HCT116 (cell line): ENCODE data around the gene WDR93. TPM values are rescaled to one million over a fixed set of nuclear protein-coding genes. Genes with fewer than 3 reads are reported as not detected.
A peak's percentile ranks its signal among the peaks of the same experiment; 100 is the strongest.

Source experiments
- ATAC-seq: fragments of 200-7000 bp; cut with Tn5 transposase; 2 replicates; pipeline ENCODE4 v1.9.1; 2020; ENCODE audit warnings: mild to moderate bottlenecking, moderate library complexity
- BruUV-seq: library from RNA; stranded (reverse); fragments of 400-500 nt; replicated peaks from 2 replicates; lab custom pipeline; 2021; lab: Mats Ljungman, UMichigan
- CTCF ChIA-PET: fragments of 300-600 bp; sonication (Branson Sonifier 250); formaldehyde crosslinking; loops from one replicate; lab custom pipeline; 2021; ENCODE audit warnings: antibody characterized with exemption; lab: Charles Lee
- POLR2A ChIA-PET: fragments of 300-600, 350-600 bp; sonication (Branson Sonifier 250); formaldehyde crosslinking; loops from one replicate; lab custom pipeline; 2021; ENCODE audit warnings: antibody characterized with exemption; lab: Charles Lee
- RAD21 ChIA-PET, 2 experiments: fragments of 300-600 bp; sonication (Branson Sonifier 250); formaldehyde crosslinking; loops; one replicate each; lab custom pipeline; 2023; ENCODE audit warnings: low total read pairs in 2 of 2; ENCODE audit not compliant: uncharacterized antibody in 2 of 2, unreplicated experiment in 2 of 2, low non-redundant PET in 1 of 2; lab: Charles Lee
- DNase-seq: peaks from one replicate; pipeline ENCODE4 v3.0.0-alpha.2; 2010; ENCODE audit warnings: low read depth, low spot score
- H2AFZ ChIP-seq: fragments of 200-600 bp; shearing (Covaris generic), sonication (generic); 2 replicates; pipeline ENCODE4 v1.6.1; 2017; ENCODE audit warnings: low read depth, mixed run types, mixed read lengths, antibody characterized with exemption, low read length; ENCODE audit not compliant: poor library complexity, severe bottlenecking
- H3K27ac ChIP-seq: 2 replicates; pipeline ENCODE4 v1.5.1; 2012; ENCODE audit warnings: low read depth, low read length
- H3K27me3 ChIP-seq: fragments of 200-600 bp; sonication (generic); 2 replicates; pipeline ENCODE4 v1.6.1; 2016; ENCODE audit warnings: mixed run types, low read length, mixed read lengths; ENCODE audit not compliant: insufficient read depth
- H3K36me3 ChIP-seq, 2 experiments: fragments of 200-500 bp in 1 of 2; fragments of 200-600 bp in 1 of 2; sonication (Bioruptor generic) in 1 of 2; sonication (generic) in 1 of 2; 2 replicates each; pipeline versions ENCODE4 v1.5.1 to v1.6.1; 2014 to 2016; ENCODE audit warnings: low read length in 2 of 2, inconsistent platforms in 1 of 2, mixed read lengths in 1 of 2, mixed run types in 1 of 2; ENCODE audit not compliant: insufficient read depth in 2 of 2, control insufficient read depth in 1 of 2
- H3K4me1 ChIP-seq, 2 experiments: fragments of 200-600 bp in 1 of 2; sonication (generic) in 1 of 2; 2 replicates each; pipeline versions ENCODE4 v1.5.1 to v1.6.1; 2012 to 2017; ENCODE audit warnings: low read length in 2 of 2, inconsistent platforms in 1 of 2, mild to moderate bottlenecking in 1 of 2, mixed read lengths in 1 of 2, mixed run types in 1 of 2, moderate library complexity in 1 of 2; ENCODE audit not compliant: insufficient read depth in 2 of 2, control insufficient read depth in 1 of 2
- H3K4me2 ChIP-seq: fragments of 200-600 bp; sonication (generic); 2 replicates; pipeline ENCODE4 v1.6.1; 2017; ENCODE audit warnings: mixed run types, low read length, mixed read lengths
- H3K4me3 ChIP-seq, 2 experiments: fragments of 200-600 bp in 1 of 2; sonication (generic) in 1 of 2; replicated peaks in 1 of 2; 2 replicates each; pipeline ENCODE4 v1.5.1; 2011 to 2016; ENCODE audit warnings: low read length in 2 of 2, control low read depth in 1 of 2, low read depth in 1 of 2, mild to moderate bottlenecking in 1 of 2, mixed read lengths in 1 of 2, mixed run types in 1 of 2
- H3K79me2 ChIP-seq: fragments of 200-600 bp; sonication (generic); 2 replicates; pipeline ENCODE4 v1.6.1; 2017; ENCODE audit warnings: mild to moderate bottlenecking, mixed run types, low read length, moderate library complexity, mixed read lengths; ENCODE audit not compliant: insufficient read depth
- H3K9ac ChIP-seq: fragments of 200-600 bp; sonication (generic); 2 replicates; pipeline ENCODE4 v1.6.1; 2016; ENCODE audit warnings: low read length, mixed read lengths
- H3K9me2 ChIP-seq: fragments of 200-600 bp; sonication (generic), shearing (Covaris generic); 2 replicates; pipeline ENCODE4 v1.6.1; 2017; ENCODE audit warnings: mixed run types, mild to moderate bottlenecking, moderate library complexity; ENCODE audit not compliant: insufficient read depth
- H3K9me3 ChIP-seq, 2 experiments: fragments of 200-500 bp in 1 of 2; fragments of 200-600 bp in 1 of 2; sonication (Bioruptor generic) in 1 of 2; sonication (generic) in 1 of 2; 2 replicates each; pipeline ENCODE4 v1.6.1; 2014 to 2017; ENCODE audit warnings: low read length in 2 of 2, mixed read lengths in 2 of 2, inconsistent platforms in 1 of 2, low read depth in 1 of 2, mild to moderate bottlenecking in 1 of 2, mixed run types in 1 of 2, moderate library complexity in 1 of 2; ENCODE audit not compliant: control insufficient read depth in 1 of 2, insufficient read depth in 1 of 2
- H4K20me1 ChIP-seq: fragments of 200-600 bp; sonication (generic), shearing (Covaris generic); 2 replicates; pipeline ENCODE4 v1.6.1; 2017; ENCODE audit warnings: mixed run types, mild to moderate bottlenecking, moderate library complexity; ENCODE audit not compliant: insufficient read depth
- EGR1 ChIP-seq: IDR thresholded peaks from 2 replicates; pipeline ENCODE4 v1.6.1; 2012; ENCODE audit warnings: low read depth
- EZH2phosphoT487 ChIP-seq: fragments of 200-600 bp; IDR thresholded peaks from 2 replicates; pipeline ENCODE4 v1.6.1; 2018; ENCODE audit warnings: antibody characterized with exemption, borderline replicate concordance
- JUND ChIP-seq: IDR thresholded peaks from 2 replicates; pipeline ENCODE4 v1.6.1; 2012
- SIN3A ChIP-seq: IDR thresholded peaks from 2 replicates; pipeline ENCODE4 v1.6.1; 2012; ENCODE audit warnings: low read depth
- SRF ChIP-seq: IDR thresholded peaks from 2 replicates; pipeline ENCODE4 v1.6.1; 2012; ENCODE audit warnings: low read depth
- ZNF274 ChIP-seq: fragments of 200-500 bp; sonication (Bioruptor generic); IDR thresholded peaks from 2 replicates; pipeline ENCODE4 v1.6.1; 2014; ENCODE audit warnings: mild to moderate bottlenecking, low read depth, low read length, inconsistent platforms
- intact Hi-C: fragments of 100-400 bp; cut with micrococcal nuclease; formaldehyde crosslinking; loops from 2 replicates; pipeline ENCODE4 v1.10.0; 2022
- total RNA-seq: library from RNA; stranded (reverse); gene quantifications from one replicate; pipeline ENCODE4 v1.2.1, GENCODE V29; 2021; ENCODE audit not compliant: unreplicated experiment
- TF ChIP-seq, protein P1 (sequence below): IDR thresholded peaks from 2 replicates; pipeline ENCODE4 v1.6.1; 2012; ENCODE audit warnings: low read depth
- TF ChIP-seq, protein P2 (sequence below), 3 experiments: fragments of 200-600 bp in 1 of 3; sonication (generic) in 1 of 3; IDR thresholded peaks in 2 of 3; conservative IDR thresholded peaks in 1 of 3; 2 replicates each; pipeline ENCODE4 v1.5.1; 2012 to 2017; ENCODE audit warnings: low read depth in 2 of 3, low read length in 2 of 3, antibody characterized with exemption in 1 of 3, borderline replicate concordance in 1 of 3, control low read depth in 1 of 3, mild to moderate bottlenecking in 1 of 3, mixed read lengths in 1 of 3, mixed run types in 1 of 3, moderate library complexity in 1 of 3; ENCODE audit not compliant: insufficient read depth in 1 of 3

WDR93 gene
- total RNA-seq, 1 experiment from 2014 or later: 0.42 TPM

DNA sequence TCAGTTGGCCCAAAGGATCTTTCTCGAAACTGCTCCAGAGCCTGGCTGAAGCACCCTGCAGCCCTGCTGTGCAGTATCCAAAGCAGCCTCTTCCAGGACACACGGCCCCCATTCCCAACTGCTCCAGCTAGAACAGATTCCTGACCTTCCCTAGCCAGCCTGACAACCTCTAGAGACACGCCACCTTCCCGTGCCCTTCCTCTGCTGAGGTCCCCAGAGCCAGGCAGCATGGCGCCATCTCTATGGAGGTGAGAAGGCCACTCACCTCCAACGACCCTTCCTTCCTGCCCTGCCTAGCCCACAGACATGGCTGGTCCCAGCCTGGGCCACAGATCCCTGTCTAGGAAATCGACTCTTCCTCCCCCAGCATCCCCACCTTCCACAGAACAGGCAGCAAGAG is 38.5 kb upstream of the WDR93 start:
- no peak overlapping the region for H3K27ac ChIP-seq
- TF ChIP-seq SRF: no peak
- TF ChIP-seq, protein P1, sequence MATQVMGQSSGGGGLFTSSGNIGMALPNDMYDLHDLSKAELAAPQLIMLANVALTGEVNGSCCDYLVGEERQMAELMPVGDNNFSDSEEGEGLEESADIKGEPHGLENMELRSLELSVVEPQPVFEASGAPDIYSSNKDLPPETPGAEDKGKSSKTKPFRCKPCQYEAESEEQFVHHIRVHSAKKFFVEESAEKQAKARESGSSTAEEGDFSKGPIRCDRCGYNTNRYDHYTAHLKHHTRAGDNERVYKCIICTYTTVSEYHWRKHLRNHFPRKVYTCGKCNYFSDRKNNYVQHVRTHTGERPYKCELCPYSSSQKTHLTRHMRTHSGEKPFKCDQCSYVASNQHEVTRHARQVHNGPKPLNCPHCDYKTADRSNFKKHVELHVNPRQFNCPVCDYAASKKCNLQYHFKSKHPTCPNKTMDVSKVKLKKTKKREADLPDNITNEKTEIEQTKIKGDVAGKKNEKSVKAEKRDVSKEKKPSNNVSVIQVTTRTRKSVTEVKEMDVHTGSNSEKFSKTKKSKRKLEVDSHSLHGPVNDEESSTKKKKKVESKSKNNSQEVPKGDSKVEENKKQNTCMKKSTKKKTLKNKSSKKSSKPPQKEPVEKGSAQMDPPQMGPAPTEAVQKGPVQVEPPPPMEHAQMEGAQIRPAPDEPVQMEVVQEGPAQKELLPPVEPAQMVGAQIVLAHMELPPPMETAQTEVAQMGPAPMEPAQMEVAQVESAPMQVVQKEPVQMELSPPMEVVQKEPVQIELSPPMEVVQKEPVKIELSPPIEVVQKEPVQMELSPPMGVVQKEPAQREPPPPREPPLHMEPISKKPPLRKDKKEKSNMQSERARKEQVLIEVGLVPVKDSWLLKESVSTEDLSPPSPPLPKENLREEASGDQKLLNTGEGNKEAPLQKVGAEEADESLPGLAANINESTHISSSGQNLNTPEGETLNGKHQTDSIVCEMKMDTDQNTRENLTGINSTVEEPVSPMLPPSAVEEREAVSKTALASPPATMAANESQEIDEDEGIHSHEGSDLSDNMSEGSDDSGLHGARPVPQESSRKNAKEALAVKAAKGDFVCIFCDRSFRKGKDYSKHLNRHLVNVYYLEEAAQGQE: no peak
- no peak for TF ChIP-seq JUND
- no peak for TF ChIP-seq EGR1
- no peak for TF ChIP-seq ZNF274
- no peak for TF ChIP-seq EZH2phosphoT487
- TF ChIP-seq SIN3A: no peak
- no peaks in the 10 kb centered on the region for H3K79me2 ChIP-seq
- ChIA-PET CTCF (no interaction called here), RAD21 (no interaction called here), POLR2A (no interaction called here)
- peaks cover 0 to 3% of the 10 kb centered on the region in 2 experiments; a peak in 2 of 4 replicates for H3K4me1 ChIP-seq
- DNase-seq (no peak), ATAC-seq (no peak)
- no peaks in the 10 kb centered on the region for H3K9me3 ChIP-seq
- H3K9me2 ChIP-seq: no peaks in the 10 kb centered on the region
- no peak overlapping the region for H2AFZ ChIP-seq
- no peak overlapping the region for H3K9ac ChIP-seq
- BruUV-seq: no TSS peak
- intact Hi-C loops: no loop called here
- H3K4me2 ChIP-seq: no peak overlapping the region
- no peaks in the 10 kb centered on the region for H3K27me3 ChIP-seq
- H3K36me3 ChIP-seq: no peaks in the 10 kb centered on the region
- H4K20me1 ChIP-seq: no peaks in the 10 kb centered on the region
- H3K4me3 ChIP-seq: no peak overlapping the region

DNA sequence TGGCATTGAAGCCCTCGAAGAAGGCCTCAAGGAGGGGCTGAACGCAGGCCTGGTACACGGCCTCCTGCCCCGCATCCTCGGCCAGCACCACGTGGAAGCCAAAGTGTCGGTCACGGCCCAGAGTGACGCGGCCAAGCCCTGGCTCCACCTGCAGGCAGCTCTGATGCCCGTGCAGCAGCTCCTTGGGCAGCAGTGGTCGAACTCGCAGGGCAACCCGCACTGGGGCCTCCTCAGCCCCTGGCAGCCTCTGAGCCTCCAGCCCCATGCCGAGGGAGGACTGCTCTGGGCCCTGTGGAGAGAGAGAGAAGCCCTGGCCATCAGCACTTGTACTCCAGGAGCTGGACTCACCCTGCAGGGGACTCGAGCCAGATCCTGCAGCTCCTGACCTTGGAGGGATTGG is 37.9 kb upstream of the WDR93 start:
- ATAC-seq (peak; percentile 76), DNase-seq (no peak)
- no peaks in the 10 kb centered on the region for H4K20me1 ChIP-seq
- intact Hi-C loops: no loop called here
- no peaks in the 10 kb centered on the region for H3K27me3 ChIP-seq
- no peaks in the 10 kb centered on the region for H3K4me1 ChIP-seq
- H3K27ac ChIP-seq: no peak overlapping the region
- no peak overlapping the region for H3K9ac ChIP-seq
- H3K9me2 ChIP-seq: no peaks in the 10 kb centered on the region
- CTCF ChIA-PET: no interaction called here
- no peak overlapping the region for H3K4me2 ChIP-seq
- H3K79me2 ChIP-seq: no peaks in the 10 kb centered on the region
- no peaks in the 10 kb centered on the region for H3K36me3 ChIP-seq
- RAD21 ChIA-PET: no interaction called here
- no peaks in the 10 kb centered on the region for H3K9me3 ChIP-seq
- H2AFZ ChIP-seq: no peak overlapping the region
- H3K4me3 ChIP-seq: no peak overlapping the region
- POLR2A ChIA-PET: no interaction called here
- no TSS peak for BruUV-seq
- TF ChIP-seq, protein P2, sequence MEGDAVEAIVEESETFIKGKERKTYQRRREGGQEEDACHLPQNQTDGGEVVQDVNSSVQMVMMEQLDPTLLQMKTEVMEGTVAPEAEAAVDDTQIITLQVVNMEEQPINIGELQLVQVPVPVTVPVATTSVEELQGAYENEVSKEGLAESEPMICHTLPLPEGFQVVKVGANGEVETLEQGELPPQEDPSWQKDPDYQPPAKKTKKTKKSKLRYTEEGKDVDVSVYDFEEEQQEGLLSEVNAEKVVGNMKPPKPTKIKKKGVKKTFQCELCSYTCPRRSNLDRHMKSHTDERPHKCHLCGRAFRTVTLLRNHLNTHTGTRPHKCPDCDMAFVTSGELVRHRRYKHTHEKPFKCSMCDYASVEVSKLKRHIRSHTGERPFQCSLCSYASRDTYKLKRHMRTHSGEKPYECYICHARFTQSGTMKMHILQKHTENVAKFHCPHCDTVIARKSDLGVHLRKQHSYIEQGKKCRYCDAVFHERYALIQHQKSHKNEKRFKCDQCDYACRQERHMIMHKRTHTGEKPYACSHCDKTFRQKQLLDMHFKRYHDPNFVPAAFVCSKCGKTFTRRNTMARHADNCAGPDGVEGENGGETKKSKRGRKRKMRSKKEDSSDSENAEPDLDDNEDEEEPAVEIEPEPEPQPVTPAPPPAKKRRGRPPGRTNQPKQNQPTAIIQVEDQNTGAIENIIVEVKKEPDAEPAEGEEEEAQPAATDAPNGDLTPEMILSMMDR (IDR thresholded peaks at IDR 0.05 in 2 of 3, conservative IDR thresholded peaks at IDR 0.05 in 1 of 3; ENCODE audit: borderline replicate concordance in 1 of 3, insufficient read depth in 1 of 3, low read depth in 2 of 3, low read length in 2 of 3): 0 out of 6 replicates have a peak, but pooled peaks of 2 of the 3 experiments have one; percentile 7 to 17
- TF ChIP-seq ZNF274: no peak
